GM19328 (cell line): ENCODE results near the gene TSEN2.
"Not testable (repeated sequence)": the region's sequence is repeated elsewhere in the genome, so short reads cannot be mapped to it uniquely, and the experiment has no call there.

ENCODE experiments used
- ATAC-seq: cut with Tn5 transposase; IDR thresholded peaks from one replicate; pipeline ENCODE4 v1.9.1; 2021; ENCODE audit warnings: mild to moderate bottlenecking, moderate library complexity; ENCODE audit not compliant: unreplicated experiment

The TSEN2 gene

GRCh38 chr3:12470680-12471079, 13.6 kb upstream of the TSEN2 start:
- no peak for ATAC-seq

- no peak for ATAC-seq
Measured at GRCh38 chr3:12471241-12471640, 13.0 kb upstream of the TSEN2 start.

- no peak for ATAC-seq
Measured at GRCh38 chr3:12472000-12472610, 12.2 kb upstream of the TSEN2 start.

- no peak for ATAC-seq
Measured at GRCh38 chr3:12472796-12473195, 11.5 kb upstream of the TSEN2 start.

- no peak for ATAC-seq
Measured at GRCh38 chr3:12473511-12473910, 10.8 kb upstream of the TSEN2 start.

GRCh38 chr3:12476238-12476897, 7.9 kb upstream of the TSEN2 start:
- no peak for ATAC-seq

GRCh38 chr3:12477256-12477655, 7.0 kb upstream of the TSEN2 start:
- no peak for ATAC-seq

- no peak for ATAC-seq
Measured at GRCh38 chr3:12478326-12478725, 6.0 kb upstream of the TSEN2 start.

GRCh38 chr3:12479198-12479597, 5.1 kb upstream of the TSEN2 start:
- ATAC-seq, result not testable (repeated sequence)

- no peak for ATAC-seq
Measured at GRCh38 chr3:12479919-12480427, 4.3 kb upstream of the TSEN2 start.

- no peak for ATAC-seq
Measured at GRCh38 chr3:12483410-12483809, 870 bp upstream of the TSEN2 start.

GRCh38 chr3:12483872-12484197, 445 bp upstream of the TSEN2 start:
- no peak for ATAC-seq

- no peak for ATAC-seq
Measured at GRCh38 chr3:12484983-12485327, 675 bp downstream of the TSEN2 start.

- no peak for ATAC-seq
Measured at GRCh38 chr3:12486001-12486400, 1.7 kb downstream of the TSEN2 start.

GRCh38 chr3:12486916-12487315, 2.6 kb downstream of the TSEN2 start:
- no peak for ATAC-seq

GRCh38 chr3:12487336-12487735, 3.1 kb downstream of the TSEN2 start:
- no peak for ATAC-seq

GRCh38 chr3:12487786-12488185, 3.5 kb downstream of the TSEN2 start:
- ATAC-seq, result no peak

GRCh38 chr3:12489368-12489767, 5.1 kb downstream of the TSEN2 start:
- ATAC-seq, result no peak

- ATAC-seq, result no peak
Measured at GRCh38 chr3:12489832-12490231, 5.6 kb downstream of the TSEN2 start.

GRCh38 chr3:12490547-12490946, 6.3 kb downstream of the TSEN2 start:
- ATAC-seq, result no peak

GRCh38 chr3:12495749-12496452, 11.6 kb downstream of the TSEN2 start:
- ATAC-seq, result no peak

GRCh38 chr3:12496453-12496761, 12.1 kb downstream of the TSEN2 start:
- no peak for ATAC-seq
